ENCODE results near the gene CADM2. TPM values are rescaled to one million over a fixed set of nuclear protein-coding genes. Genes with fewer than 3 reads are reported as not detected.

CADM2 gene
- total RNA-seq, 3 donors from 2014 or later = not detected

- no peaks in the 10 kb centered on the region for H3K4me1 Mint-ChIP-seq (ENCODE audit: low read depth)
- no peak overlapping the region for H3K4me3 Mint-ChIP-seq
- H3K36me3 Mint-ChIP-seq (ENCODE audit: insufficient read depth) = no peaks in the 10 kb centered on the region
- ATAC-seq = no peak
- no peak for DNase-seq
- no peaks in the 10 kb centered on the region for H3K27me3 Mint-ChIP-seq (ENCODE audit: low read depth)
- no peaks in the 10 kb centered on the region for H3K9me3 Mint-ChIP-seq
Measured at GRCh38 chr3:84998545-84998944, 39.8 kb downstream of the CADM2 start.

- H3K36me3 Mint-ChIP-seq (ENCODE audit: insufficient read depth) = no peaks in the 10 kb centered on the region
- DNase-seq (no peak), ATAC-seq (no peak)
- no peaks in the 10 kb centered on the region for H3K4me1 Mint-ChIP-seq (ENCODE audit: low read depth)
- no peaks in the 10 kb centered on the region for H3K27me3 Mint-ChIP-seq (ENCODE audit: low read depth)
- no peaks in the 10 kb centered on the region for H3K9me3 Mint-ChIP-seq
- H3K4me3 Mint-ChIP-seq = no peak overlapping the region
Measured at GRCh38 chr3:85003479-85003878, 44.7 kb downstream of the CADM2 start.

- no peak overlapping the region for H3K4me3 Mint-ChIP-seq
- no peaks in the 10 kb centered on the region for H3K4me1 Mint-ChIP-seq (ENCODE audit: low read depth)
- no peaks in the 10 kb centered on the region for H3K27me3 Mint-ChIP-seq (ENCODE audit: low read depth)
- no peaks in the 10 kb centered on the region for H3K9me3 Mint-ChIP-seq
- no peak for ATAC-seq
- no peak for DNase-seq
- no peaks in the 10 kb centered on the region for H3K36me3 Mint-ChIP-seq (ENCODE audit: insufficient read depth)
Measured at GRCh38 chr3:85004147-85004546, 45.4 kb downstream of the CADM2 start.

GRCh38 chr3:85005946-85006345 lies 47.2 kb downstream of the CADM2 start:
- Mint-ChIP-seq H3K9me3 (no peaks in the 10 kb centered on the region), H3K27me3 (ENCODE audit: low read depth) (no peaks in the 10 kb centered on the region), H3K4me3 (no peak overlapping the region), H3K4me1 (ENCODE audit: low read depth) (no peaks in the 10 kb centered on the region), H3K36me3 (ENCODE audit: insufficient read depth) (no peaks in the 10 kb centered on the region)
- ATAC-seq (no peak), DNase-seq (no peak)

- Mint-ChIP-seq H3K9me3 (no peaks in the 10 kb centered on the region), H3K4me1 (ENCODE audit: low read depth) (no peaks in the 10 kb centered on the region), H3K4me3 (no peak overlapping the region), H3K36me3 (ENCODE audit: insufficient read depth) (no peaks in the 10 kb centered on the region), H3K27me3 (ENCODE audit: low read depth) (no peaks in the 10 kb centered on the region)
- DNase-seq (no peak), ATAC-seq (no peak)
Measured at GRCh38 chr3:85007195-85008094, 48.7 kb downstream of the CADM2 start.

- Mint-ChIP-seq H3K4me3 (no peak overlapping the region), H3K9me3 (peaks cover 8% of the 10 kb centered on the region), H3K36me3 (ENCODE audit: insufficient read depth) (no peaks in the 10 kb centered on the region), H3K27me3 (ENCODE audit: low read depth) (no peaks in the 10 kb centered on the region), H3K4me1 (ENCODE audit: low read depth) (no peaks in the 10 kb centered on the region)
- DNase-seq = no peak
- ATAC-seq = no peak
Measured at GRCh38 chr3:85020828-85021227, 62.0 kb downstream of the CADM2 start.

GRCh38 chr3:85030052-85030451 lies 71.3 kb downstream of the CADM2 start:
- Mint-ChIP-seq H3K27me3 (ENCODE audit: low read depth) (no peaks in the 10 kb centered on the region), H3K4me3 (no peak overlapping the region), H3K9me3 (peaks cover 2% of the 10 kb centered on the region), H3K36me3 (ENCODE audit: insufficient read depth) (no peaks in the 10 kb centered on the region), H3K4me1 (ENCODE audit: low read depth) (no peaks in the 10 kb centered on the region)
- no peak for DNase-seq
- ATAC-seq = no peak

GRCh38 chr3:85037203-85037602 lies 78.4 kb downstream of the CADM2 start:
- H3K36me3 Mint-ChIP-seq (ENCODE audit: insufficient read depth) = no peaks in the 10 kb centered on the region

GRCh38 chr3:85041001-85041400 lies 82.2 kb downstream of the CADM2 start:
- Mint-ChIP-seq H3K4me1 (ENCODE audit: low read depth) (no peaks in the 10 kb centered on the region), H3K4me3 (no peak overlapping the region), H3K9me3 (peaks cover 19% of the 10 kb centered on the region), H3K36me3 (ENCODE audit: insufficient read depth) (no peaks in the 10 kb centered on the region), H3K27me3 (ENCODE audit: low read depth) (no peaks in the 10 kb centered on the region)
- DNase-seq (no peak), ATAC-seq (no peak)

More at GRCh38 chr3:85037203-85037602, 78.4 kb downstream of the CADM2 start:
- DNase-seq (no peak), ATAC-seq (no peak)
- Mint-ChIP-seq H3K27me3 (ENCODE audit: low read depth) (no peaks in the 10 kb centered on the region), H3K9me3 (peaks cover 19% of the 10 kb centered on the region), H3K4me3 (no peak overlapping the region), H3K4me1 (ENCODE audit: low read depth) (no peaks in the 10 kb centered on the region)

- H3K4me1 Mint-ChIP-seq (ENCODE audit: low read depth) = no peaks in the 10 kb centered on the region
- no peak overlapping the region for H3K4me3 Mint-ChIP-seq
- DNase-seq (no peak), ATAC-seq (no peak)
- no peaks in the 10 kb centered on the region for H3K36me3 Mint-ChIP-seq (ENCODE audit: insufficient read depth)
- H3K9me3 Mint-ChIP-seq = peaks cover 18% of the 10 kb centered on the region
- H3K27me3 Mint-ChIP-seq (ENCODE audit: low read depth) = no peaks in the 10 kb centered on the region
Measured at GRCh38 chr3:85041562-85042055, 82.8 kb downstream of the CADM2 start.

- ATAC-seq (no peak), DNase-seq (no peak)
- no peaks in the 10 kb centered on the region for H3K27me3 Mint-ChIP-seq (ENCODE audit: low read depth)
- H3K4me1 Mint-ChIP-seq (ENCODE audit: low read depth) = no peaks in the 10 kb centered on the region
- H3K4me3 Mint-ChIP-seq = no peak overlapping the region
- peaks cover 16% of the 10 kb centered on the region for H3K9me3 Mint-ChIP-seq
- no peaks in the 10 kb centered on the region for H3K36me3 Mint-ChIP-seq (ENCODE audit: insufficient read depth)
Measured at GRCh38 chr3:85050821-85051220, 92.0 kb downstream of the CADM2 start.

- ATAC-seq = no peak
- DNase-seq = no peak
- Mint-ChIP-seq H3K36me3 (ENCODE audit: insufficient read depth) (no peaks in the 10 kb centered on the region), H3K27me3 (ENCODE audit: low read depth) (no peaks in the 10 kb centered on the region), H3K4me3 (no peak overlapping the region), H3K4me1 (ENCODE audit: low read depth) (no peaks in the 10 kb centered on the region), H3K9me3 (peaks cover 18% of the 10 kb centered on the region)
Measured at GRCh38 chr3:85051786-85052185, 93.0 kb downstream of the CADM2 start.

- H3K4me3 Mint-ChIP-seq = no peak overlapping the region
- H3K4me1 Mint-ChIP-seq (ENCODE audit: low read depth) = no peaks in the 10 kb centered on the region
- no peaks in the 10 kb centered on the region for H3K36me3 Mint-ChIP-seq (ENCODE audit: insufficient read depth)
- H3K9me3 Mint-ChIP-seq = peaks cover 13% of the 10 kb centered on the region
- no peak for ATAC-seq
- no peaks in the 10 kb centered on the region for H3K27me3 Mint-ChIP-seq (ENCODE audit: low read depth)
- DNase-seq = no peak
Measured at GRCh38 chr3:85053626-85054025, 94.8 kb downstream of the CADM2 start.

GRCh38 chr3:85054579-85054978 lies 95.8 kb downstream of the CADM2 start:
- H3K27me3 Mint-ChIP-seq (ENCODE audit: low read depth) = no peaks in the 10 kb centered on the region
- no peaks in the 10 kb centered on the region for H3K4me1 Mint-ChIP-seq (ENCODE audit: low read depth)
- H3K4me3 Mint-ChIP-seq = no peak overlapping the region
- no peak for ATAC-seq
- H3K9me3 Mint-ChIP-seq = peaks cover 9% of the 10 kb centered on the region
- no peak for DNase-seq
- no peaks in the 10 kb centered on the region for H3K36me3 Mint-ChIP-seq (ENCODE audit: insufficient read depth)

GRCh38 chr3:85068911-85069310 lies 110.1 kb downstream of the CADM2 start:
- Mint-ChIP-seq H3K9me3 (peaks cover 16% of the 10 kb centered on the region), H3K27me3 (ENCODE audit: low read depth) (no peaks in the 10 kb centered on the region), H3K4me1 (ENCODE audit: low read depth) (no peaks in the 10 kb centered on the region), H3K36me3 (ENCODE audit: insufficient read depth) (no peaks in the 10 kb centered on the region), H3K4me3 (no peak overlapping the region)
- no peak for DNase-seq
- no peak for ATAC-seq
